Memory B cell (primary cell): Measurements from ENCODE around the gene NPY5R.

Experiments used
- ATAC-seq: fragments of 150-1000 bp; cut with Tn5 transposase; 2 replicates; pipeline ENCODE4 v1.10.0; 2021; ENCODE audit warnings: low read depth, mild to moderate bottlenecking, moderate library complexity
- DNase-seq, 2 donors: peaks; one replicate each; pipeline ENCODE4 v3.0.0; 2022; ENCODE audit warnings: low spot score in 2 of 2
- H3K27ac Mint-ChIP-seq: one replicate; pipeline ENCODE4 v1.8.0; 2022; ENCODE audit warnings: mild to moderate bottlenecking, moderate library complexity, mixed read lengths
- H3K27me3 Mint-ChIP-seq: one replicate; pipeline ENCODE4 v1.8.0; 2022; ENCODE audit warnings: mixed read lengths
- H3K36me3 Mint-ChIP-seq: one replicate; pipeline ENCODE4 v1.8.0; 2022; ENCODE audit warnings: mild to moderate bottlenecking, mixed read lengths
- H3K4me1 Mint-ChIP-seq: one replicate; pipeline ENCODE4 v1.8.0; 2022; ENCODE audit warnings: mixed read lengths
- H3K4me3 Mint-ChIP-seq: one replicate; pipeline ENCODE4 v1.8.0; 2022; ENCODE audit warnings: mild to moderate bottlenecking, moderate library complexity, mixed read lengths
- H3K9me3 Mint-ChIP-seq: one replicate; pipeline ENCODE4 v1.8.0; 2022; ENCODE audit warnings: mixed read lengths

Gene NPY5R

DNA sequence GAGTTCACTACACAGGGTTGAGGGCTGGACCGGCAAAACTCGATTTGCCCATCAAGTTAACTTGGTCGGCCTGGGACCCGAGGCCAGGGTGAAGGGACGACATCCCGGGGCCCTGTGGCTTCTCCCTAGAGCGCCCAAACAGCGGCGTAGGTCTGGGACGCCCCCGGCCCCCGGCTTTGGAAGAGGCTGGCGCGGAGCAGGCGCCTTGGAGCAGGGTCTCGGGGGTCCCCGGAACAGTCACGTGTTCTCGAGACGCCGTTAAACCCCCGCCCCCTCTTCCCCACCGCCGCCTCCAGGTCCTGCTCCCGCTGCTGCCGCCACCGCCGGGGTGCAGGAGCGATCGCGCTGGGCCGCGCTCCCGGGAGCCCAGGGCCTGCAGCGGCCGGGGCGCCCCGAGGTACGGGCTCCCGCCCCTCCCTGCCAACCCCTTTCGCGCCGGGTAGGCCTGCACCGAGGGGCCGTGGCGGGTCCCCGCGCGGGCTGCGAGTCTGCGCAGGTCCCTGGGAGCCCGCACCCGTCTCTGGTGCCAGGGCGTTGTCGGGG is at the start of gene NPY5R:
NPY5R (plus strand) TSS at position 289 of the 543 bp plus-strand sequence. CDS start 6,382 bp downstream, outside the sequence.
- H3K4me3 Mint-ChIP-seq = peak within 1 kb of the TSS; percentile 0
- H3K27ac Mint-ChIP-seq = no peak within 1 kb of the TSS
- H3K36me3 Mint-ChIP-seq = no peaks in the 10 kb centered on the region
- ATAC-seq = no peak
- peaks cover 19% of the 10 kb centered on the region for H3K27me3 Mint-ChIP-seq
- H3K4me1 Mint-ChIP-seq = peaks cover 3% of the 10 kb centered on the region
- H3K9me3 Mint-ChIP-seq = no peaks in the 10 kb centered on the region
- no peak for DNase-seq

- Mint-ChIP-seq H3K4me3 (no peak overlapping the region), H3K36me3 (no peaks in the 10 kb centered on the region), H3K27me3 (peaks cover 5% of the 10 kb centered on the region), H3K27ac (no peak overlapping the region), H3K9me3 (peaks cover 1% of the 10 kb centered on the region), H3K4me1 (no peaks in the 10 kb centered on the region)
- ATAC-seq (no peak), DNase-seq (no peak)
Measured at GRCh38 chr4:163295138-163295537, 48.6 kb upstream of the NPY5R start.

DNA sequence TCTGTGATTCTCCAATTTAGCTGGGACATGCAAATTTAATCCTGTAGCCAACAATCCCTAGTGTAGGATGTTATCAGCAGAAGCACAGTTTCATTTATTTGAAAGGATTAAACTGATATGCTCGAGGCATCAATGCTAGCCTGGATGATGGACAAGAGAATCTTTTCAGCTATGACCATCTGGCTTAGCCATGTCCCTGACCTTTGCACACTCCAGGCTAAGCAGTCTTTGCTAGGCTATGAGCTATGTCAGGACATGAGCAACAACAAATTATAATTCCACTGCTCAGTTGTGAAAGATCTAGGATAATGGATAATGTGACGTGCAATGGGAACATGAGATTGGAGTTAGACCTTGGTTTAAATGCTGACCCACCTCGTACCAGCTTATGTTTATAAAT is 43.2 kb upstream of the NPY5R start:
- no peak for DNase-seq
- no peaks in the 10 kb centered on the region for H3K27me3 Mint-ChIP-seq
- ATAC-seq = no peak
- no peak overlapping the region for H3K27ac Mint-ChIP-seq
- no peak overlapping the region for H3K4me3 Mint-ChIP-seq
- no peaks in the 10 kb centered on the region for H3K4me1 Mint-ChIP-seq
- H3K36me3 Mint-ChIP-seq = no peaks in the 10 kb centered on the region
- H3K9me3 Mint-ChIP-seq = peaks cover 1% of the 10 kb centered on the region

- Mint-ChIP-seq H3K9me3 (peaks cover 1% of the 10 kb centered on the region), H3K36me3 (no peaks in the 10 kb centered on the region), H3K4me1 (peaks cover 2% of the 10 kb centered on the region), H3K4me3 (no peak overlapping the region), H3K27ac (no peak overlapping the region), H3K27me3 (no peaks in the 10 kb centered on the region)
- no peak for DNase-seq
- ATAC-seq = no peak
Measured at GRCh38 chr4:163303069-163303468, 40.6 kb upstream of the NPY5R start.

DNA sequence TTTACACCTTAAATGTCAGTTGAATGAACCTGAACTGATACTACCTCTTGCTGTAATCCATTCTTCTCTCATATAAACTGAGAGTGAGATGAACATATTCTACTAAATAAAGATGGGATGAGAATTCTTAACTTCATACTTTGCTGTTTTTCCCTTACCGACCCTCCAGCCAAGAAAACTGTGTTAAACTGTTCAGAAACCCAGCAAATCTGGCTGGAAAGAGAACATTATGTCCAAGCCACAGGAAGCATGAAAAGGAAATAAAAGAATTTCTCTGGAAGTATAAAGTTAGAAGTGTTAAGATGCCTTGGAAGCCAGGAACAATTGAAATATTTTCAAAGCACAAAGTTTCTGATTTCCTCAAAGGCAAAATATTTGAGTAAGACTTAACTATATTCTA is 34.2 kb upstream of the NPY5R start:
- DNase-seq (no peak), ATAC-seq (no peak)
- Mint-ChIP-seq H3K27me3 (peaks cover 3% of the 10 kb centered on the region), H3K4me3 (no peak overlapping the region), H3K27ac (no peak overlapping the region), H3K9me3 (peaks cover 3% of the 10 kb centered on the region), H3K36me3 (peaks cover 2% of the 10 kb centered on the region), H3K4me1 (peaks cover 2% of the 10 kb centered on the region)

GRCh38 chr4:163317110-163317509 is 26.6 kb upstream of the NPY5R start:
- H3K36me3 Mint-ChIP-seq = peaks cover 2% of the 10 kb centered on the region
- DNase-seq (no peak), ATAC-seq (no peak)
- H3K9me3 Mint-ChIP-seq = peaks cover 16% of the 10 kb centered on the region
- H3K27ac Mint-ChIP-seq = no peak overlapping the region
- peaks cover 8% of the 10 kb centered on the region for H3K27me3 Mint-ChIP-seq
- H3K4me3 Mint-ChIP-seq = no peak overlapping the region
- H3K4me1 Mint-ChIP-seq = no peaks in the 10 kb centered on the region

DNA sequence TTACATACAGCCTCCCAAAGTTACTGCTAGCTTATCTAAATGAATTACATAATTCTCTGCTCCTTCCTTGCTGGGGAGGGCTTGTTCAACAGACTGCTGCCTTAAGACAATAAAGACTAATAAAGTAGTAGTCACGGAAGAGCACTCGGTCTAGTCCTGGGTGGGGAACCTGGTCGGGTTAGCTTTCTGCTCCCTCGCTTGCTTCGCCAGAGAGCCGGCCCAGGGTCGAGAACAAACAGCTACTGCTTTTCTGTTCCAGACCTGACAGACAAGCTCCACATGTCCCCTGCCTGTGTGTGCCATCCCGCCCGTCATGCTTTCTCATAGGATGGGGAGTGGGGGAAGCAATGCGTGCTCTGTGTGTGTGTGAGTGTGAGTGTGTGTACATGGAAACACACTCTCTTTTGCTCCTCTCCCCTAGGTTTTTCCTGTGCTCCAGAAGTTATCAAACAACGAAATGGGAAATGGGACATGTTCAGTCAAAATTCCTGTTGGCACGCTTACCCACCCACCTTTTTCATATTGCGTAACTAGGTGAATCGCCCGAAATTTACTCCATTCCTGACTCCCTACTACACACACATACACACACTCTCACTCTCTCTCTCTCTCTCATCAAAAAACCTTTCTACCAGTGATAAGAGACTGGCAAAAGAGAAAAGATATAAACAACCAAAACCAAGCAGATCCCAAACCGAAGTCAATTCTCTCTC is 12.6 kb upstream of the NPY5R start:
- no peaks in the 10 kb centered on the region for H3K36me3 Mint-ChIP-seq
- H3K4me3 Mint-ChIP-seq = peak overlapping the region; percentile 8
- DNase-seq = no peak
- H3K27ac Mint-ChIP-seq = no peak overlapping the region
- peaks cover 15% of the 10 kb centered on the region for H3K4me1 Mint-ChIP-seq
- ATAC-seq = no peak
- H3K27me3 Mint-ChIP-seq = peaks cover 14% of the 10 kb centered on the region
- H3K9me3 Mint-ChIP-seq = no peaks in the 10 kb centered on the region

DNA sequence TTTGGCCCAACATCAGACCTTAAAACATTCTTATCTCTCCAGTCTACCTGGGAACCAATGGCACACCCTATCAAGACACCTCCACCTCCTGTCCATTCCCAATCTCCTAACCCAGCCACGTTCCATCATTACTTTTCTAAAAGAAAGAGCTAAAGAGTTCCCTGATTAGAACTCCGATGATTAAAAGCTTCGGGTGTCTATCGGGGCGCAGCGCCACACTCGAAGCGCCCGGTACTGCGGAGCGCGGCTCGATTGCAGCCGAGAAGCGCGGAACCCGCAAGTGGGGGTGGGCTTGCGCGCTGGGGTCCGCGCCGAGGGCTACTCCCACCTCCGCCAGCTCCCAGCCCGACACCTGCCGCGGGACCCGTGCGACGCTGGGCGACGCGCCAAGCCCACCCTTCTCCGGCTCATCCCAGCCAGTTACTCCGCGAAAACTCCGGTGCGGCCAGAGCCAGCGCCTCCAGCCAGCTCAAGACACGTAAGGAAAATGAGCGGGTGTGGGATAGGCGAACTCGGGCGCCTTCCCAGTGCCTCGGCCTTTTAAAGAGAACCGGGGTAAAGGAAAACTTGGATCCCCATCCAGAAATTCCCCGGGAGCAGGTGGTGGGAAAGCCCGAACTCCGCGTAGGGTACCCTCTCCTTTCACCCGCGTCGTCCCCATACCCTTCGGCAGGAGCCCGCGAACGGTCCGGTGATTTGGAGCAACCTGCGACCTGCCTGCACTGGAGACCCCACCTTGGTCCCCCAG is 11.9 kb upstream of the NPY5R start:
- Mint-ChIP-seq H3K9me3 (no peaks in the 10 kb centered on the region), H3K27ac (no peak overlapping the region), H3K27me3 (peaks cover 14% of the 10 kb centered on the region), H3K4me3 (peak overlapping the region; percentile 72), H3K4me1 (peaks cover 15% of the 10 kb centered on the region), H3K36me3 (no peaks in the 10 kb centered on the region)
- DNase-seq (no peak), ATAC-seq (peak; percentile 31)

DNA sequence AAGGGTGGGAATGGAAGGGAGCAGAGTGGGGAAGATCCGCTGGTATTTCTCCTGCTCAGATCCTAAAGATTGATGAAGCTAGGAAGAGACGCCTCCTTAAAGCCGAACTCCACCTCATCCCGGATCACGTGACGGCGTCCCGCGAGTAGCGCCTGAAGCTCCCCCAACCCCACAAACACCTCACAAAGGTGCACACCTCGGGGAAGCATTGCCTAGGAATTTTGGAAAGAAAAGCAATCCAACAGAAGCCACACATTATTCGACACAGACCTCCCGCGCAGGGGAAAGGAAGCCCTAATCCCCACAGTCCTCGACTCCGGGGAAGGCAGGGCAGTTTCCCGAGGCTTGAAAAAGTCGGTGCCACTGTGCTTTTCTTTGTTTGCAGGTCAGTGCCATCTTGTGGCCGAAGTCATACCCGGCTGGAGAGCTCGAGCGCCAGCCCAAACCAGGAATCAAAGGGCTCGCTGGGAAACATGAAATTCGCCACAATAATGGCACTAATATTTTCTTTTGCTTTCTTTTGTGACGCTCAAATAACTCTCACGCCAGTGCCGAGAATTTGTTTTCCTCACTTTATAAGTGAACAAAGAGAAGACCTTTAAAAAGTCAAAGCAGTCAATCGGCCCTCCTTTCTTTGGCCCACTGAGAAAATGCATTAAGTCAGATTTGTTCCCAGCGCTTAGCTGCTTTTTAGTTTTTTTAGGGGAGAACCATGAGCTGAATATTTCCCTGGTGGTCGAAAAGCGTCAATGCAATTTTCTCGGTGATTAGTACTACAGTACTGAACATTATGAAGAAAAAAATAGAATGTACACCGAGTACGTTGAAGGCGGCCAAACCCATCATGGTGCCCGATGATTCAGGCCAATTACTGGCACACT is 10.9 kb upstream of the NPY5R start, which contains the start of gene NPY1R:
NPY1R (minus strand) TSS at position 71 of the 881 bp plus-strand sequence. CDS start 6,042 bp downstream, outside the sequence.
- Mint-ChIP-seq H3K9me3 (no peaks in the 10 kb centered on the region), H3K4me1 (peaks cover 15% of the 10 kb centered on the region), H3K27me3 (peaks cover 18% of the 10 kb centered on the region), H3K36me3 (no peaks in the 10 kb centered on the region), H3K27ac (no peak within 1 kb of the TSS), H3K4me3 (peak within 1 kb of the TSS; percentile 72)
- ATAC-seq = peak; percentile 52
- DNase-seq = peak in 1 of 2 donors; percentile 10

- H3K27ac Mint-ChIP-seq = no peak overlapping the region
- no peak overlapping the region for H3K4me3 Mint-ChIP-seq
- DNase-seq = no peak
- ATAC-seq = no peak
- no peaks in the 10 kb centered on the region for H3K9me3 Mint-ChIP-seq
- H3K27me3 Mint-ChIP-seq = peaks cover 24% of the 10 kb centered on the region
- H3K4me1 Mint-ChIP-seq = peaks cover 15% of the 10 kb centered on the region
- no peaks in the 10 kb centered on the region for H3K36me3 Mint-ChIP-seq
Measured at GRCh38 chr4:163335384-163335783, 8.3 kb upstream of the NPY5R start.

- no peak for DNase-seq
- H3K27ac Mint-ChIP-seq = no peak overlapping the region
- no peak overlapping the region for H3K4me3 Mint-ChIP-seq
- H3K36me3 Mint-ChIP-seq = no peaks in the 10 kb centered on the region
- peaks cover 18% of the 10 kb centered on the region for H3K27me3 Mint-ChIP-seq
- no peaks in the 10 kb centered on the region for H3K9me3 Mint-ChIP-seq
- peaks cover 3% of the 10 kb centered on the region for H3K4me1 Mint-ChIP-seq
- ATAC-seq = no peak
Measured at GRCh38 chr4:163344147-163345125, 744 bp downstream of the NPY5R start.

DNA sequence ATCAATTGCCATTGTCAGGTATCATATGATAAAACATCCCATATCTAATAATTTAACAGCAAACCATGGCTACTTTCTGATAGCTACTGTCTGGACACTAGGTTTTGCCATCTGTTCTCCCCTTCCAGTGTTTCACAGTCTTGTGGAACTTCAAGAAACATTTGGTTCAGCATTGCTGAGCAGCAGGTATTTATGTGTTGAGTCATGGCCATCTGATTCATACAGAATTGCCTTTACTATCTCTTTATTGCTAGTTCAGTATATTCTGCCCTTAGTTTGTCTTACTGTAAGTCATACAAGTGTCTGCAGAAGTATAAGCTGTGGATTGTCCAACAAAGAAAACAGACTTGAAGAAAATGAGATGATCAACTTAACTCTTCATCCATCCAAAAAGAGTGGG is 7.0 kb downstream of the NPY5R start:
- Mint-ChIP-seq H3K4me3 (no peak overlapping the region), H3K27ac (no peak overlapping the region)
- DNase-seq = no peak

GRCh38 chr4:163353054-163353453 is 9.4 kb downstream of the NPY5R start:
- ATAC-seq = no peak
- Mint-ChIP-seq H3K27me3 (peaks cover 7% of the 10 kb centered on the region), H3K27ac (no peak overlapping the region), H3K4me1 (no peaks in the 10 kb centered on the region), H3K9me3 (no peaks in the 10 kb centered on the region), H3K36me3 (no peaks in the 10 kb centered on the region), H3K4me3 (no peak overlapping the region)
- no peak for DNase-seq

More for the DNA sequence above, 7.0 kb downstream of the NPY5R start:
- Mint-ChIP-seq H3K36me3 (no peaks in the 10 kb centered on the region), H3K4me1 (no peaks in the 10 kb centered on the region), H3K9me3 (no peaks in the 10 kb centered on the region), H3K27me3 (peaks cover 12% of the 10 kb centered on the region)
- ATAC-seq = no peak
